Adrenal gland (tissue), 12 donors: ENCODE data around the gene FZR1. TPM values are rescaled to one million over a fixed set of nuclear protein-coding genes. Genes with fewer than 3 reads are reported as not detected.
A peak's percentile ranks its signal among the peaks of the same experiment; 100 is the strongest.

ENCODE experiments used
- DNase-seq, 7 donors: peaks; one replicate each; pipeline ENCODE4 v3.0.0-alpha.2; 2019 to 2020
- H3K27ac ChIP-seq, 5 donors: fragments of 200-600 bp; sonication (generic) in 4 of 5; 1 replicate in 3 of 5; 2 replicates in 2 of 5; pipeline versions ENCODE4 v1.5.1 to v1.8.0; 2016 to 2020; ENCODE audit warnings: mild to moderate bottlenecking in 1 of 5
- H3K27me3 ChIP-seq: fragments of 200-600 bp; 2 replicates; pipeline ENCODE4 v1.8.0; 2021
- H3K36me3 ChIP-seq, 2 donors: fragments of 200-600 bp; replicated peaks in 1 of 2; 1 replicate in 1 of 2; 2 replicates in 1 of 2; pipeline versions ENCODE4 v1.5.1 to v1.8.0; 2018 to 2022
- H3K4me1 ChIP-seq, 2 donors: fragments of 200-600 bp; replicated peaks in 1 of 2; 1 replicate in 1 of 2; 2 replicates in 1 of 2; pipeline versions ENCODE4 v1.5.1 to v1.8.0; 2018 to 2021
- H3K4me3 ChIP-seq, 4 donors: fragments of 200-600 bp; sonication (generic) in 3 of 4; one replicate each; pipeline ENCODE4 v1.5.1; 2016 to 2018
- H3K9me3 ChIP-seq, 3 donors: fragments of 200-600 bp; sonication (generic) in 1 of 3; replicated peaks in 1 of 3; 1 replicate in 2 of 3; 2 replicates in 1 of 3; pipeline versions ENCODE4 v1.5.1 to v1.8.0; 2016 to 2021
- CTCF ChIP-seq, 6 experiments: fragments of 450-650 bp in 4 of 6; fragments of 200-600 bp in 2 of 6; sonication (generic) in 1 of 6; IDR thresholded peaks; 1 replicate in 5 of 6; 2 replicates in 1 of 6; pipeline versions ENCODE4 v1.5.1 to v1.8.0; 2016 to 2021; ENCODE audit warnings: antibody characterized with exemption in 6 of 6, mild to moderate bottlenecking in 2 of 6, moderate library complexity in 1 of 6
- POLR2A ChIP-seq, 2 donors: fragments of 450-650 bp; IDR thresholded peaks; one replicate each; pipeline ENCODE4 v1.6.1; 2017; ENCODE audit warnings: antibody characterized with exemption in 2 of 2, mild to moderate bottlenecking in 2 of 2, moderate library complexity in 1 of 2
- WGBS, 4 donors: extraction: QIAGEN DNeasy Blood & Tissue Kit in 2 of 4; methylation state at CpG; one replicate each; pipeline versions ENCODE4 v1.1.5 to v1.1.7; 2013 to 2017; 5-methylcytosine and 5-hydroxymethylcytosine counted together
- intact Hi-C, 2 donors: fragments of 100-400 bp; cut with DNase I; formaldehyde crosslinking; loops; one replicate each; pipeline versions ENCODE4 v1.14.1 to v1.15.0; 2022 to 2023
- polyA plus RNA-seq, 3 donors: library from polyadenylated mRNA; stranded (reverse); fragments of 200-250 nt in 2 of 3; fragments of 350-450 nt in 1 of 3; fragmentation: Illumina TruSeq in 1 of 3; extraction: RNeasy Lipid Tissue Mini Kit (QIAGEN cat#74804) in 1 of 3; gene quantifications; one replicate each; pipeline ENCODE4 v1.2.3, GENCODE V29; 2013 to 2014
- total RNA-seq, 9 donors: library from RNA; depleted of rRNA in 4 of 9; stranded (reverse); fragments of >200 nt in 4 of 9; fragments of 120-200 nt in 1 of 9; fragmentation: NEBNext Ultra II Directional in 1 of 9; extraction: Animal tissue kit (Norgen Biotek cat#: 25700) in 1 of 9; gene quantifications; one replicate each; pipeline versions ENCODE4 v1.1.0 to v1.2.4, GENCODE V29; 2013 to 2023
- donor health status: healthy with polysubstance abuse.
- donor health status: Bipolar disorder and iron deficiency.
- donor health status: DM: yes; HTN: yes; CAD: no.
- donor health status: DM: no; HTN: no; CAD: no.
- donor health status: DM: no; HTN: no; CAD: no.
- donor health status: DM: yes; HTN: yes; CAD: no.

Gene FZR1
- total and polyA plus RNA-seq, 12 donors: 17.9 to 85.0 (median 38.0) TPM

GRCh38 chr19:3462991-3463713 is 43.0 kb upstream of the FZR1 start:
- Histone ChIP-seq H3K27me3 (no peaks in the 10 kb centered on the region), H3K4me1 (peaks cover 19 to 33% of the 10 kb centered on the region in 2 donors), H3K36me3 (peaks cover 0 to 35% of the 10 kb centered on the region in 2 donors), H3K9me3 (no peaks in the 10 kb centered on the region), H3K4me3 (no peak overlapping the region), H3K27ac (peak overlapping the region in 3 of 5 donors; percentile 21 to 57 (median 27))
- intact Hi-C loops: no loop called here
- 62 to 70% (median 69%) methylated on average over 13 to 58 of the region's 58 CpGs for WGBS, 4 donors
- DNase-seq: peak in 1 of 7 donors; percentile 54
- no peak for TF ChIP-seq POLR2A (IDR thresholded peaks at IDR 0.05)
- TF ChIP-seq CTCF (IDR thresholded peaks at IDR 0.05): no peak

GRCh38 chr19:3463714-3464586 is 42.2 kb upstream of the FZR1 start:
- Histone ChIP-seq H3K4me1 (peaks cover 11 to 25% of the 10 kb centered on the region in 2 donors), H3K36me3 (peaks cover 0 to 35% of the 10 kb centered on the region in 2 donors), H3K9me3 (no peaks in the 10 kb centered on the region), H3K27me3 (no peaks in the 10 kb centered on the region), H3K27ac (peak overlapping the region in 2 of 5 donors; percentile 57 to 73), H3K4me3 (no peak overlapping the region)
- no peak for TF ChIP-seq POLR2A (IDR thresholded peaks at IDR 0.05)
- no peak for TF ChIP-seq CTCF (IDR thresholded peaks at IDR 0.05)
- WGBS, 4 donors: 73 to 87% (median 79%) methylated on average over 3 to 57 of the region's 57 CpGs
- intact Hi-C loops: no loop called here
- peak in 1 of 7 donors; percentile 53 for DNase-seq

- DNase-seq: peak in 6 of 7 donors; percentile 63 to 83 (median 75)
- Histone ChIP-seq H3K9me3 (no peaks in the 10 kb centered on the region), H3K27ac (peak overlapping the region in 3 of 5 donors; percentile 14 to 73 (median 57)), H3K36me3 (peaks cover 0 to 35% of the 10 kb centered on the region in 2 donors), H3K27me3 (no peaks in the 10 kb centered on the region), H3K4me1 (peaks cover 4 to 18% of the 10 kb centered on the region in 2 donors), H3K4me3 (no peak overlapping the region)
- 28 to 45% (median 39%) methylated on average over 12 to 31 of the region's 31 CpGs for WGBS, 4 donors
- intact Hi-C loops: no loop called here
- no peak for TF ChIP-seq CTCF (IDR thresholded peaks at IDR 0.05)
- no peak for TF ChIP-seq POLR2A (IDR thresholded peaks at IDR 0.05)
Observed at GRCh38 chr19:3464587-3465235, 41.4 kb upstream of the FZR1 start.

- Histone ChIP-seq H3K9me3 (no peaks in the 10 kb centered on the region), H3K36me3 (peaks cover 0 to 35% of the 10 kb centered on the region in 2 donors), H3K27me3 (no peaks in the 10 kb centered on the region), H3K27ac (peak overlapping the region in 2 of 5 donors; percentile 52 to 57), H3K4me1 (peaks cover 0 to 9% of the 10 kb centered on the region in 2 donors), H3K4me3 (no peak overlapping the region)
- DNase-seq: peak in 1 of 7 donors; percentile 62
- TF ChIP-seq CTCF (IDR thresholded peaks at IDR 0.05): no peak
- no peak for TF ChIP-seq POLR2A (IDR thresholded peaks at IDR 0.05)
- intact Hi-C loops: no loop called here
- 82 to 96% (median 86%) methylated on average over 4 to 7 of the region's 7 CpGs for WGBS, 4 donors
Observed at GRCh38 chr19:3465552-3465951, 40.6 kb upstream of the FZR1 start.
